ENCODE results near the gene LCMT1. TPM values are rescaled to one million over a fixed set of nuclear protein-coding genes. Genes with fewer than 3 reads are reported as not detected.

Gene LCMT1
- total RNA-seq, 3 donors from 2014 or later (not counting 1 experiment from before 2014, with no cell fraction given), result 28.8 to 49.5 (median 43.0) TPM

GRCh38 chr16:25138130-25138529 is 26.6 kb downstream of the LCMT1 start:
- peaks cover 24% of the 10 kb centered on the region for H3K36me3 Mint-ChIP-seq
- TF ChIP-seq CTCF (IDR thresholded peaks at IDR 0.05), result no peak
- no peak for DNase-seq

GRCh38 chr16:25140459-25140858 is 28.9 kb downstream of the LCMT1 start:
- Mint-ChIP-seq H3K4me3 (no peak overlapping the region), H3K27ac (peak overlapping the region in 1 of 2 donors; percentile 24), H3K27me3 (ENCODE audit: low read depth in 2 of 2) (no peaks in the 10 kb centered on the region), H3K36me3 (peaks cover 12% of the 10 kb centered on the region), H3K9me3 (no peaks in the 10 kb centered on the region), H3K4me1 (peaks cover 0 to 4% of the 10 kb centered on the region in 2 donors)
- H3K4me3 ChIP-seq (ENCODE audit: low read length), result no peak overlapping the region
- H3K27me3 ChIP-seq (ENCODE audit: control insufficient read depth, insufficient read depth, low read length), result no peaks in the 10 kb centered on the region
- WGBS (ENCODE audit: insufficient coverage), result 100% methylated on average over 6 of the region's 6 CpGs
- no peak for ATAC-seq
- no peak for DNase-seq
- intact Hi-C loops (cut with micrococcal nuclease), result no loop called here
- H3K9me3 ChIP-seq (ENCODE audit: control insufficient read depth, insufficient read depth, low read length), result no peaks in the 10 kb centered on the region
- no peak overlapping the region for H3K27ac ChIP-seq (ENCODE audit: low read length)
- peaks cover 45% of the 10 kb centered on the region for H3K36me3 ChIP-seq (ENCODE audit: control insufficient read depth, insufficient read depth, low read length)
- H3K4me1 ChIP-seq (ENCODE audit: control insufficient read depth, insufficient read depth, low read length), result no peaks in the 10 kb centered on the region
- TF ChIP-seq CTCF (IDR thresholded peaks at IDR 0.05), result no peak

More at GRCh38 chr16:25138130-25138529, 26.6 kb downstream of the LCMT1 start:
- Histone ChIP-seq H3K36me3 (ENCODE audit: control insufficient read depth, insufficient read depth, low read length) (peaks cover 47% of the 10 kb centered on the region), H3K9me3 (ENCODE audit: control insufficient read depth, insufficient read depth, low read length) (no peaks in the 10 kb centered on the region), H3K27ac (ENCODE audit: low read length) (no peak overlapping the region), H3K27me3 (ENCODE audit: control insufficient read depth, insufficient read depth, low read length) (no peaks in the 10 kb centered on the region), H3K4me3 (ENCODE audit: low read length) (no peak overlapping the region), H3K4me1 (ENCODE audit: control insufficient read depth, insufficient read depth, low read length) (no peaks in the 10 kb centered on the region)
- Mint-ChIP-seq H3K9me3 (no peaks in the 10 kb centered on the region), H3K27ac (peak overlapping the region in 1 of 2 donors; percentile 44), H3K27me3 (ENCODE audit: low read depth in 2 of 2) (no peaks in the 10 kb centered on the region), H3K4me3 (no peak overlapping the region), H3K4me1 (peaks cover 0 to 4% of the 10 kb centered on the region in 2 donors)
- WGBS (ENCODE audit: insufficient coverage), result 97% methylated on average over 6 of the region's 6 CpGs
- intact Hi-C loops (cut with micrococcal nuclease), result no loop called here
- no peak for ATAC-seq

GRCh38 chr16:25141648-25142047 is 30.1 kb downstream of the LCMT1 start:
- Histone ChIP-seq H3K27ac (ENCODE audit: low read length) (no peak overlapping the region), H3K4me3 (ENCODE audit: low read length) (no peak overlapping the region), H3K9me3 (ENCODE audit: control insufficient read depth, insufficient read depth, low read length) (no peaks in the 10 kb centered on the region), H3K36me3 (ENCODE audit: control insufficient read depth, insufficient read depth, low read length) (peaks cover 44% of the 10 kb centered on the region), H3K27me3 (ENCODE audit: control insufficient read depth, insufficient read depth, low read length) (no peaks in the 10 kb centered on the region), H3K4me1 (ENCODE audit: control insufficient read depth, insufficient read depth, low read length) (no peaks in the 10 kb centered on the region)
- no peak overlapping the region for H3K4me3 Mint-ChIP-seq
- DNase-seq, result no peak
- no peaks in the 10 kb centered on the region for H3K27me3 Mint-ChIP-seq (ENCODE audit: low read depth in 2 of 2)
- no peaks in the 10 kb centered on the region for H3K9me3 Mint-ChIP-seq
- WGBS (ENCODE audit: insufficient coverage), result 100% methylated on average over 2 of the region's 2 CpGs
- ATAC-seq, result no peak
- intact Hi-C loops (cut with micrococcal nuclease), result no loop called here
- TF ChIP-seq CTCF (IDR thresholded peaks at IDR 0.05), result no peak
- H3K27ac Mint-ChIP-seq, result no peak overlapping the region
- peaks cover 12% of the 10 kb centered on the region for H3K36me3 Mint-ChIP-seq
- peaks cover 0 to 4% of the 10 kb centered on the region in 2 donors for H3K4me1 Mint-ChIP-seq

DNA sequence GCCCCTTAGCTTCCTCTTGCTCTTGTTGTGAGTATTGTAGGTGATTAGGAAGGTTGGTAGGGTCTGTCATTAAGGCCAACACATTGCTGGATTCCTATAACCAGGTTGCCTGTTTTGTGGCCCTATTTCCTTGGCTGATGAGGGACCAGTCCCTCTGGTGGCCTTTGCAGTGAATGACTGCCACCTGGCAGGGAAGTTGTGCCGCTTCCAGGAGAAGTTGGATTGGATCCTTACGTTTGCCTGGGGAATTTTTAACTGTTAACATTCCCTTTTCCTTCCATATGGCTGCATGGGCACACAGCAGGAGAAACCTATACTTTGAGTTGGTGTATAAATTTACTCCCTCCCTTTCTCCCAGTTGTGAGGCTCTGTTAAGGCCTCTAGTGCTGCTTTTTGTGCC is 32.4 kb downstream of the LCMT1 start:
- TF ChIP-seq CTCF (IDR thresholded peaks at IDR 0.05), result no peak
- Histone ChIP-seq H3K36me3 (ENCODE audit: control insufficient read depth, insufficient read depth, low read length) (peaks cover 42% of the 10 kb centered on the region), H3K27ac (ENCODE audit: low read length) (no peak overlapping the region), H3K27me3 (ENCODE audit: control insufficient read depth, insufficient read depth, low read length) (no peaks in the 10 kb centered on the region), H3K4me1 (ENCODE audit: control insufficient read depth, insufficient read depth, low read length) (no peaks in the 10 kb centered on the region), H3K4me3 (ENCODE audit: low read length) (no peak overlapping the region), H3K9me3 (ENCODE audit: control insufficient read depth, insufficient read depth, low read length) (no peaks in the 10 kb centered on the region)
- intact Hi-C loops (cut with micrococcal nuclease), result no loop called here
- H3K4me3 Mint-ChIP-seq, result no peak overlapping the region
- H3K27me3 Mint-ChIP-seq (ENCODE audit: low read depth in 2 of 2), result no peaks in the 10 kb centered on the region
- H3K36me3 Mint-ChIP-seq, result peaks cover 12% of the 10 kb centered on the region
- ATAC-seq, result no peak
- no peaks in the 10 kb centered on the region for H3K9me3 Mint-ChIP-seq
- no peaks in the 10 kb centered on the region for H3K4me1 Mint-ChIP-seq
- H3K27ac Mint-ChIP-seq, result no peak overlapping the region
- WGBS (ENCODE audit: insufficient coverage), result 100% methylated on average over 2 of the region's 2 CpGs
- peak in 1 of 2 donors; percentile 14 for DNase-seq
